ENCODE measurements around the gene OLFML3. TPM values are rescaled to one million over a fixed set of nuclear protein-coding genes. Genes with fewer than 3 reads are reported as not detected.

Gene OLFML3
- total RNA-seq, 4 donors from 2014 or later: 39.5 to 99.5 (median 45.2) TPM

- TF ChIP-seq CTCF (IDR thresholded peaks at IDR 0.05; ENCODE audit: low read depth): no peak
These were observed 27.6 kb upstream of the OLFML3 start for GRCh38 chr1:113951719-113952118.

- no peak for TF ChIP-seq CTCF (IDR thresholded peaks at IDR 0.05; ENCODE audit: low read depth)
These were observed 21.3 kb upstream of the OLFML3 start for GRCh38 chr1:113957984-113958383.

DNA sequence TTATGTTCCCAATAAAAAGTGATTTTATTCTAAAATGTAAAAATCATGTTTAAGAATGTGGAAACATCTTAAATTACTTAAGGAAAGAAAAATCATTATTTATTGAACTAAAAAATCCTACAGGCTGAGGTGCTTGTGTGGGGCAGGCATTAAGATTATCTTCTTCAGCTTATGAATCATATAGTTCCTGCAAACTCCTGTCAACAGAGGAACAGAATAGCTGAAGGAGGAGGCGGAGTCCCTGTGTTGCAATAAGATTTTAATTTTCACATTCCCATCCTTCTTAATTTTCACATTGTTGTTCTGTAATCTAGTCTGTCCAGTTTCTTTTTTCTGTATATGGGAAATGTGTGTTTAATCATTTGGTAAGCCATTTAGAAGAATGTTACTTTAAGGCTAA lies 20.6 kb upstream of the OLFML3 start:
- no peak for TF ChIP-seq CTCF (IDR thresholded peaks at IDR 0.05; ENCODE audit: low read depth)

- no peak for TF ChIP-seq CTCF (IDR thresholded peaks at IDR 0.05; ENCODE audit: low read depth)
These were observed 15.9 kb upstream of the OLFML3 start for GRCh38 chr1:113963281-113963906.

DNA sequence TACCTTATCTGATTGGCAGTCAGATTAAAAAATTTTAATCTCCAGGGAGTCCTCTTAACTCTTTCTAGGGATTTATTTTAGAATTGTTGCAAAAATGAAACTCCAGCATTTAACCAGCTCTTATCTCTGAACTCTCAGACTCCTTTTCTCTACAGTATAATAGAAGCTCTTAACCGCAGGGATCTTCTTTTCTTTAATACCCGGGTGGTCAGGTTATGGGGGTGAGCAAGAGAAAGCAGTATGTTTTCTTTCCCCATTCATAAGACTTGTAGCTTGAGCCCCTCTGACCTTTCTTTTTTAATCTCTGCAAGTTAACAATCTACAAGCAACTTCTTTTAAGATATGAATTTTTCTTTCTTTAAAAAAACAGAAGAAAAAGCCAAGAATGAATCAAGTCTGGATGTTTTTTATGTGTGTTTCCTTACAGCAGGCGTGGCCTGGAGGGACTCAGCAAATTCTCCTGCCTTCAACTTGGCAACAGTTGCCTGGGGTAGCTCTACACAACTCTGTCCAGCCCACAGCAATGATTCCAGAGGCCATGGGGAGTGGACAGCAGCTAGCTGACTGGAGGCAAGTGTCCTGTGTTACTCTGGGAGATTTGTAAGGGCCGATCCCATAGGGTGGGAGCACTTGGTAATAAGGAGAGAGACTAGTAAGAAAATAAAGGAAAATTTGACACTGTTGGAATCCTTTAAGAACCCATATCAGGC lies 13.4 kb upstream of the OLFML3 start:
- no peak for TF ChIP-seq CTCF (IDR thresholded peaks at IDR 0.05; ENCODE audit: low read depth)

DNA sequence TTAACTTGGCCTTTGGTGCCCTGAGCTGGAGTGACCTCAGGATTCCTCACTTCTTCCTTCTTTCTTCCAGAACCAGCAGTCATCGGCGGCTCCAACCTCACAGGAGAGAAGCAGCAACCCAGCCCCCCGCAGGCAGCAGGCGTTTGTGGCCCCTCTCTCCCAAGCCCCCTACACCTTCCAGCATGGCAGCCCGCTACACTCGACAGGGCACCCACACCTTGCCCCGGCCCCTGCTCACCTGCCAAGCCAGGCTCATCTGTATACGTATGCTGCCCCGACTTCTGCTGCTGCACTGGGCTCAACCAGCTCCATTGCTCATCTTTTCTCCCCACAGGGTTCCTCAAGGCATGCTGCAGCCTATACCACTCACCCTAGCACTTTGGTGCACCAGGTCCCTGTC lies 6.3 kb upstream of the OLFML3 start:
- TF ChIP-seq CTCF (IDR thresholded peaks at IDR 0.05; ENCODE audit: low read depth): no peak

DNA sequence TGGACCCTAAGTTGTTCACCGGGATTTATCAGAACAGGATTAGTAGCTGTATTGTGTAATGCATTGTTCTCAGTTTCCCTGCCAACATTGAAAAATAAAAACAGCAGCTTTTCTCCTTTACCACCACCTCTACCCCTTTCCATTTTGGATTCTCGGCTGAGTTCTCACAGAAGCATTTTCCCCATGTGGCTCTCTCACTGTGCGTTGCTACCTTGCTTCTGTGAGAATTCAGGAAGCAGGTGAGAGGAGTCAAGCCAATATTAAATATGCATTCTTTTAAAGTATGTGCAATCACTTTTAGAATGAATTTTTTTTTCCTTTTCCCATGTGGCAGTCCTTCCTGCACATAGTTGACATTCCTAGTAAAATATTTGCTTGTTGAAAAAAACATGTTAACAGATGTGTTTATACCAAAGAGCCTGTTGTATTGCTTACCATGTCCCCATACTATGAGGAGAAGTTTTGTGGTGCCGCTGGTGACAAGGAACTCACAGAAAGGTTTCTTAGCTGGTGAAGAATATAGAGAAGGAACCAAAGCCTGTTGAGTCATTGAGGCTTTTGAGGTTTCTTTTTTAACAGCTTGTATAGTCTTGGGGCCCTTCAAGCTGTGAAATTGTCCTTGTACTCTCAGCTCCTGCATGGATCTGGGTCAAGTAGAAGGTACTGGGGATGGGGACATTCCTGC lies 3.9 kb upstream of the OLFML3 start:
- no peak for TF ChIP-seq CTCF (IDR thresholded peaks at IDR 0.05; ENCODE audit: low read depth)
